Activated T-helper 2 cell treated with anti-CD3 and anti-CD28 coated beads, Interferon-gamma antibody, Interleukin-2, Interleukin-4, amounts not matched to agents 10 μg/mL and 5 μg/mL and 100 μg/mL, durations not matched to agents 14 hours and 24 hours and 36 hours (primary cell): ENCODE data around the gene NASP. TPM values are rescaled to one million over a fixed set of nuclear protein-coding genes. Genes with fewer than 3 reads are reported as not detected.
A peak's percentile ranks its signal among the peaks of the same experiment; 100 is the strongest.

Source experiments
- DNase-seq: peaks from one replicate; pipeline ENCODE4 v3.0.0; 2021; ENCODE audit warnings: low spot score
- H3K27ac Mint-ChIP-seq: one replicate; pipeline ENCODE4 v1.8.0; 2021; ENCODE audit warnings: mixed read lengths
- H3K27me3 Mint-ChIP-seq: one replicate; pipeline ENCODE4 v1.8.0; 2021; ENCODE audit warnings: low read depth, mixed read lengths
- H3K36me3 Mint-ChIP-seq: one replicate; pipeline ENCODE4 v1.8.0; 2021; ENCODE audit warnings: low read depth, mixed read lengths
- H3K4me1 Mint-ChIP-seq: one replicate; pipeline ENCODE4 v1.8.0; 2021; ENCODE audit warnings: low read depth, mixed read lengths
- H3K4me3 Mint-ChIP-seq: one replicate; pipeline ENCODE4 v1.8.0; 2021; ENCODE audit warnings: low read depth, mild to moderate bottlenecking, moderate library complexity, mixed read lengths
- H3K9me3 Mint-ChIP-seq: one replicate; pipeline ENCODE4 v1.8.0; 2021; ENCODE audit warnings: mixed read lengths
- intact Hi-C: fragments of 100-400 bp; cut with micrococcal nuclease; formaldehyde crosslinking; loops from one replicate; pipeline ENCODE4 v1.15.1; 2023
- total RNA-seq: library from RNA; stranded (reverse); gene quantifications from 2 replicates; pipeline ENCODE4 v1.2.3, GENCODE V29; 2022

The NASP gene
- total RNA-seq, 1 donor from 2014 or later, result 253 TPM

DNA sequence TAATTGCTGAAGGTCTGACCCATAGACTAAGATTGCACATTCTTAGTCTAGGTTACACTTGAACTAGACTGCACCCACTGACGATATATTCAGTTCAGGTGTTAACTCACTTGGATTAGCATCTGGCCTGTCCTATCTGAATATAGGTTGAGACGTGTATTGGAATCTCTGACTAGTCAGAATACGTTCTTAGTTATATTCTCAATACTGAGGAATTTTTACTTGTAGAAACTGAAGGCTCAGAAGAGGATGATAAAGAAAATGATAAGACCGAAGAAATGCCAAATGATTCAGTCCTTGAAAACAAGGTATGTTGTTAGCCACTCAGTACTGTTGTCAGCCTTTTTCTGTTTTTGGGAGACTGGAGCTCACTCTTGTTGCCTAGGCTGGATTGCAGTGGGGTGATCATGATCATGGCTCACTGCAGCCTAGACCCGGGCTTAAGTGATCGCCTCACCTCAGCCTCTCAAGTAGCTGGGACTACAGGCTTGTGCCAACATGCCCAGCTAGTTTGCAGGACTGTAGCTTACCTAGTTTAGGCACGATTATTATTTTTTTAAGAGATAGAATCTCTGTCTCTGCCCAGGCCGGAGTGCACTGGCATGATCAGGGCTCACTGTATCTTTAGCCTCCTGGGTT, 29.2 kb downstream of the NASP start:
- DNase-seq, result no peak
- Mint-ChIP-seq H3K9me3 (no peaks in the 10 kb centered on the region), H3K36me3 (peaks cover 72% of the 10 kb centered on the region), H3K4me3 (no peak overlapping the region), H3K27ac (no peak overlapping the region), H3K4me1 (peaks cover 3% of the 10 kb centered on the region), H3K27me3 (no peaks in the 10 kb centered on the region)
- intact Hi-C loops, result no loop called here

DNA sequence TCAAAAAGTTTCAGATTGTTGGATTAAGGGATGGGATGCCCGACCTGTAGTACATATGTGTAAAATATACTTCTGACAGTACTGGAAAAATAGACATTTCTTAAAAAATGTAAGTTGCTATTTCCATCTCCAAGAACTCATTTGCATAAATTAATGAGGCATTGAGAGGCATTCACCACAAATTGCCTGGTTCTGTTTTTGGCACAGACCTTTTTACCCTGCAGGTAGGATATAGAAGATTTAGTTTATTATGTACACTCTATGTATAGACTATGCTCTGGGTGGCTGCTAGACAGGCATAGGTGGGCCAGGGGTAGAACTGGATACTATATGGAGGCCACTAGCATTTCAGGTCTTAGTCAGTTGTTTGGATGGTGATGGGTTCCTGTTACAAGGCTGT, 32.0 kb downstream of the NASP start:
- H3K36me3 Mint-ChIP-seq, result peaks cover 66% of the 10 kb centered on the region

DNA sequence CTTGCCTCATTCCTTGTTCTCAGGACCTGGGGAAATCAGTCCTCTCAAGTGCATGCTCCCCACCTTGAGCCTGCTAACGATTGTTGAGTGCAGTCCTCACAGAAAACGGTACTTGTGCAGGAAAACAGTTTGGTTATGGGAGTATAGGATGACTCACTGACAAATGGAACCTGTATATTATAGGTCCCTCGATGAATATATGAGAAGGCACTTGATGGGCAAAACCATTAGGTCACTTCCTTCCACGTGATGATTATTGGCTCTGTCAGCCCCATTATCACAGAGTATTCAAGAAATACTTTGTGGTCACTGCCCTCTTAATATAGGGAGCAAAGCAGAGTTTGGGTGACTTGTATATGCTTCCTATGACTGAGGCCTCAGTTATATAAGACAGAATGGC, 33.8 kb downstream of the NASP start:
- Mint-ChIP-seq H3K27me3 (no peaks in the 10 kb centered on the region), H3K4me1 (no peaks in the 10 kb centered on the region), H3K9me3 (no peaks in the 10 kb centered on the region), H3K27ac (no peak overlapping the region), H3K4me3 (no peak overlapping the region), H3K36me3 (peaks cover 60% of the 10 kb centered on the region)
- intact Hi-C loops, result no loop called here
- no peak for DNase-seq

More for the DNA sequence above, 32.0 kb downstream of the NASP start:
- no peak for DNase-seq
- no peaks in the 10 kb centered on the region for H3K27me3 Mint-ChIP-seq
- no peaks in the 10 kb centered on the region for H3K4me1 Mint-ChIP-seq
- H3K27ac Mint-ChIP-seq, result no peak overlapping the region
- no peak overlapping the region for H3K4me3 Mint-ChIP-seq
- intact Hi-C loops, result no loop called here
- H3K9me3 Mint-ChIP-seq, result no peaks in the 10 kb centered on the region

DNA sequence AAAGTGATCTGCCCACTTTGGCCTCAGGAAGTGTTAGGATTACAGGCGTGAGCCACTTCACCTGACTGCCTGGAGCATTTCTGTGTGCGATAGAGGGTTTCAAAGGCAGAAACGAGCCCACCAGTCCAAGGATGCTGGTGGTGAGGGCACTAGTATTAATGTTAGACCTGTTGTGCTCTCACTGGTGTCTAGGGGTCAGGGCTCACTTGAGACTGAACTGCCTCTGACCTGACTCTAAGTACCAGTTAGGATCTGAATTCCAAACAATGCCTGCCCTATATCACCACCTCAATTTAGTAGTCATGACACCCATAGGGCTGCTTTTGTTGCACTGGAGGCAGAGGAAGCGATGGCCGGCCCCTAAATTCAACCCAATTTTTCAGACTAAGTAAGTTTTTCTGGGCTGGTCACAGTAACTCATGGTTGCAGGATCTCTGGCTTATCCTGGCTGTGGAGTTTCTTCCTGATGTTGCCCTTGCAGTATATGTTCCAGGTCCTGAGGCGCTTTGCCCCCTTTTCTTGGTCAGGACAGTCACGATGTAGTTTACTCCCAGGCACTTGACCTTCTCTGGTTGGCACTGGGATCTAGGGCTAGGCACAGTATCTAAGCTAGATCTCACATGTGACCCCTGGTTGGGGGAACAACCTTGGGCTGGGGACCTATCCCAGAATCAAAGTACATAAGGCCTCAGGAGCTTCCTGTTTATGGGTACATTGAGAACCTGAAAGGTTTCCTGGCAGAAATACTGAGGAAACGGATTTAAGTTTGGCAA, 35.5 kb downstream of the NASP start:
- Mint-ChIP-seq H3K4me3 (no peak overlapping the region), H3K9me3 (no peaks in the 10 kb centered on the region), H3K4me1 (no peaks in the 10 kb centered on the region), H3K36me3 (peaks cover 55% of the 10 kb centered on the region), H3K27ac (no peak overlapping the region), H3K27me3 (no peaks in the 10 kb centered on the region)
- intact Hi-C loops, result no loop called here
- DNase-seq, result no peak

DNA sequence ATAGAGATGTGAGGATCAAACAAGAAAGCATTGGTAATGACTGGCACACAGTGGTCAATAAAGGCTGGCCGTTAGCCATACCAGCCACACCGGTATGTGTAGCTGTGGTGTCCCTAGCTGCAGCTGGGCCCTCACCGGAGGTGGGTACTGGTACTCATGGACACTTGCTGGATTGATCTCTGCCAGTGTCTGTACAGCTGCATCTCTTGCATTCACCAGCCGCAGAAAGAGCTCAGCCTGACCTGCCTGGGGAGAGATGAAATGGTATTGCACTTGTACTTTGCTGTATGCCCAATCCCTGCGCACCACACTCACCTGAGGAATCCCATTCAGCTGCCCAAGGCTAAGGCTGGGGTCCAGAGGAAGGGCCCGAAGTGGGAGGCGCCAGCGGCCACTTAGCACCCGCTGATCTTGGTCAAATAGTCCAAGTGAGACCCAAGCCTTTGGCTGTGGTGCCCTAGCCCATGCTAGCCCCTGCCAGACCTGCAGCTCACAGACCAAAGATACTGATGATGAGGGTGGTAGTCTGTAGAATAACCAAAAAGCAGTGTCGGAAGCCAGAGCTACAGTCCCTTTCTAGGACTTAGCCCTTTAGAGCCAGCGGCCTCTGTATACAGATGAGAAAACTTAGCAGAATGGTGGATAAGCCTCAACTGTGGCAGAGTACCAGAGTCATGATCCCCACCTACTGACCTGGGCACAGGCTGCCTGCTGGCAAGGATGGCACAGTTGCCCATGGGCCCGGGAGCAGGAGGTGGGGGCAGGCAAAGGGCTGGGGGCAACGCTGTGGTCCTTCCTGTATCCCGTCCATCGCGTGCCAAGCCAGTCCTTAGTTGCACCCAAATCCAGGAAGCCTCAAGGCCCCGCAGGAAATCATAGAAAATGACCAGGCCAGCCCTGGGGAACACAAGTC, 37.0 kb downstream of the NASP start:
- peaks cover 48% of the 10 kb centered on the region for H3K36me3 Mint-ChIP-seq
- no peaks in the 10 kb centered on the region for H3K9me3 Mint-ChIP-seq
- peak overlapping the region; percentile 39 for H3K27ac Mint-ChIP-seq
- intact Hi-C loops, result no loop called here
- DNase-seq, result no peak
- no peak overlapping the region for H3K4me3 Mint-ChIP-seq
- H3K4me1 Mint-ChIP-seq, result no peaks in the 10 kb centered on the region
- H3K27me3 Mint-ChIP-seq, result no peaks in the 10 kb centered on the region

DNA sequence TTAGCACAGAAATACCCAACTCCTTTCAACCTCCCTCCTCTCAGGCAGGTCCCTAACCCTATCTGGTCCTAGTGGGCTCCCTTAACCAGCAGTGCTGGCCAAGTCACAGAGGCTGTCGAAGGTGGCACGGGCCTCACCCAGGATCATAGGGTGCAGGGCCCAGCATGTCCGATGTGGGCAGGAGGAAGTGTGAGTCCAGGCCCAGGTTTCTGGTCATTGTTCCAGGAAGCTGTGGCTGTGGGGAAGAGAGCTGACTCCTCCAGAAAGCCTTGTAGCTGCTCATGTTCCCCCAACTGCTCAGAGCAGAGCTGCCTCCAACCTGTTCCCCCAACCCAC, 37.6 kb downstream of the NASP start:
- intact Hi-C loops, result no loop called here
- H3K9me3 Mint-ChIP-seq, result no peaks in the 10 kb centered on the region

DNA sequence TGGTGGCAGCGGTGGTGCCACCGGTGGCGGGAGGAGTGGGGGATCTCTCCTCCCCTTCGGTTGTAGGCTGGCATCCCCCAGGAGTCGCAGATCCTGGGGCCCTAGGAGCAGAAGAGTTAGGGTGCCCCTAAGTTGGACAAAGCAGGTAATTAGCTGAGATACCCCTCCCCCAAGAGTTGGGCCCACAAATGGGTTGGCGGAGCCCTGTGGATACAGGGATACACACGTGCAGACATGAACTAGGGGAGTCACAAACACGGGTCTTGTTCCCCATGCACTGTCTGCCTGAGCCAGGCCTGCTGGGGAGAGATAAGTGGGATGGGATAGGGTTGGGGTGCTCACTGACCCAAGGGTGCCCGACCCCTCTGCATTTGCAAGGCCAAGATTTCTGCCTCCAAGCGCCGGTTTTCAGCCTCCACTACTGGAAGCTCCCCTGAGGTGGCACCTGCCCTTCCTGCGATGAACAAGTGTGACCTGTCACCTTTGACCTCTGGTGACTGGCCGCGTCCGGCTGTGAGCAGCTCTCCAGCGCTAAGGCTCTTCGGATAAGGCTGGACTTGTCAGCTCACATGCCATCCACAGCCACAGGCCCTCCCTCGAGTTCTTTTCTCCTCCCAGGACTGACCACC, 38.2 kb downstream of the NASP start:
- Mint-ChIP-seq H3K4me3 (no peak overlapping the region), H3K27ac (no peak overlapping the region), H3K36me3 (peaks cover 40% of the 10 kb centered on the region), H3K9me3 (no peaks in the 10 kb centered on the region), H3K27me3 (no peaks in the 10 kb centered on the region), H3K4me1 (no peaks in the 10 kb centered on the region)
- no peak for DNase-seq
- intact Hi-C loops, result no loop called here

More for the DNA sequence above, 37.6 kb downstream of the NASP start:
- no peak overlapping the region for H3K27ac Mint-ChIP-seq
- H3K4me1 Mint-ChIP-seq, result no peaks in the 10 kb centered on the region
- no peak for DNase-seq
- peaks cover 43% of the 10 kb centered on the region for H3K36me3 Mint-ChIP-seq
- H3K4me3 Mint-ChIP-seq, result no peak overlapping the region
- H3K27me3 Mint-ChIP-seq, result no peaks in the 10 kb centered on the region

DNA sequence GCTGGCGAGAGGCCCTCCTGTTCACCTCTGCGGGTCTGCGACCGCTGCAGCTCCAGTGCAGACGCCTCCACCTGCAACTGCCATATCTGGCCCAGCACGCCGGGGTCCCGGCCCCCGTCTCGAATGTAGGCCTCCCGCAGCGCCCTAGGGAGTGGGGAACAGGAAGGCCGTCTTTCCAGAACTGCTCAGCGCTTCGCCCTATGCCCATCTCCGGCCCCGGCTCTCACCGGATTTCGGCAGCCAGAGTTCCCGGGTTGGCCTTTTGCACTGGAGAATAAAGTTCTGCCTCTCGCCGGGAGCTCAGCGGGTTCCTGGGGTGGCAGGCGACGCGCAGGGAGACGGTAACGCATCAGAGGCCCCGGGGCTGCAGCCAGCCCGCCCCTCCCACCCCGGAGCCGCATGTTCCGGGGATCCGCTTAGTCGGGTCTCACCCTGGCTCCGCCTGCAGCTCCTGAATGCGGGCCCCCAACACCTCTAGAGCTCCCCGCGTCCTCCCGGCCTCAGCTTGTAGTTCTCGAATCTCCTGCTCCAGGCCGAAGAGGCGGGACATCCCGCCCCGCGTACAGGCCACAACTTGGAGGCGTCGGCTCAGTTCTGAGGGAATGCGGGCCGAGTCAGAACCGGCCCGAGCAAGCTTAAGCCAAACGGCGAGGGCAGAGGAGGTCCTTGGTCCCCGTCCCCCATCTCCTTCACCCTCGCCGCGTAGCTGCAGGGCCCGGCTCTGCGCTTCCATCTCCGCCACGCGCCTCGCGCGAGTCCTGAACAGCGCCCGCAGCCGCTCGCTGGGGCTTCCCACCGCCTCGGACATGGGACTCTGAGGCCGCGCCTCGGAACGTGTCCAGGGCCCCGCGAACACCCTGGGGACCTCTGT, 38.9 kb downstream of the NASP start:
- Mint-ChIP-seq H3K9me3 (no peaks in the 10 kb centered on the region), H3K36me3 (peaks cover 40% of the 10 kb centered on the region), H3K4me1 (no peaks in the 10 kb centered on the region), H3K27ac (no peak overlapping the region), H3K27me3 (no peaks in the 10 kb centered on the region), H3K4me3 (no peak overlapping the region)
- intact Hi-C loops, result no loop called here
- DNase-seq, result no peak

DNA sequence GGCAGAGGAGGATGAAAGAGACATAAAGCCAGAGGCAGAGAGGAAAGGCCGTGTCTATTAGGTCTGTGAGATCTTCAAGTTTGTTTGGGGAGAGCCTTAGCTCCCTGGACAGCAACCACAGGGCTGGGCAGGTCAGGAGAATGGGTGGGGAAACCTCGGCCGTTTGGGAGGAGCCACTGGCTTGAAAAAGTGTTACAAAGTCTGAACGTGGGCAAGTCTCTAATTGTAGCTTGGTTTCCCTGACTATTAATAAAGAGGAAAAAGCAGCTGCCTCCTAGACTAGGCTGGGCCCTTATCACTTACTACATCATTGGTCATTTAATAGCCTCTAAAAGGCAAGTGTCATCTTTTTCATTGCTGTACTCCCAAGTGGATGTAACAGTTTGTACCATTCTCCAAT, 40.1 kb downstream of the NASP start, which contains the start of gene CCDC17:
CCDC17 (minus strand) TSS at position 83 of the 400 bp plus-strand sequence. CDS start 145 bp downstream, outside the sequence.
- H3K9me3 Mint-ChIP-seq, result no peaks in the 10 kb centered on the region
- no peaks in the 10 kb centered on the region for H3K4me1 Mint-ChIP-seq
- intact Hi-C loops, result no loop called here
- no peaks in the 10 kb centered on the region for H3K27me3 Mint-ChIP-seq
- no peak within 1 kb of the TSS for H3K27ac Mint-ChIP-seq
- DNase-seq, result no peak
- peaks cover 34% of the 10 kb centered on the region for H3K36me3 Mint-ChIP-seq
- H3K4me3 Mint-ChIP-seq, result no peak within 1 kb of the TSS

DNA sequence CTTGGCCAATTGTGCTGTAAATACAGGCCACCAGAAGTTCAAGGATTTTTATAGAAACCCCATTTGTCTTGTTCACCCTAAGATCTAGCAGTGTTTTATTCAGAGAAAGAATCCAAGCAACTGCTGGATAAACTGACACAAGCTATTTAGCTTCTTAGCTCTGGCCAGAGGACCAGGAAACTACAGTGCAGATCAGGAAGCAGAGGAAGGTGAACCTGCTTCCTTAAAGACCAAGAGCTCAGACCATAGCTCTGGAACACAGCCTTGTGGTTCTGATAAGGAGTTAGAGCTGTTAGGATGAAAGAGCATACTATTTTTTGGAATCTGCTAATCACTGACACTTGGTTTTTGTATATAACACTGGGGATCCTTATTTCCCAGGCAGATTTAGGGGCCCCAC, 45.2 kb downstream of the NASP start:
- intact Hi-C loops, result no loop called here

DNA sequence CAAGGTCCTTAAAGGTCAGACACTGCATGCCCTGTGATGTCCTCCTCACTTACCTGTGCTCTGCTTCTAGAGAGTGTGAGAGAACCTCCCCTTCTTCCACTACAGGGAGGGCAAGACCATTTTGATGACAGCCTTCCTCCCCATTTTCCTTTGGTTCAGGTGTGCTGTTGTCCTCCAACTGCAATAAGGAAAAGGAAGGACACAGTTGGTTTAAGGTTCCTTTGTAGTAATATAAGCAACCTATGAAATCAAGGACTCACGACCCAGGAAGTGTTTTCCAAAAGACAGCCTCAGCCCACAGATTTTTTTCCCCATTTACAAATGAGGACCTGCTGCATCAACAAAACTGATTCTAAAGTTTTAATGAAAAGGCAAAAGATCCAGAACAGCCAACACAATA, 46.6 kb downstream of the NASP start:
- no peak for DNase-seq
- Mint-ChIP-seq H3K27ac (no peak overlapping the region), H3K36me3 (peaks cover 63% of the 10 kb centered on the region), H3K4me1 (no peaks in the 10 kb centered on the region), H3K4me3 (no peak overlapping the region), H3K9me3 (no peaks in the 10 kb centered on the region), H3K27me3 (no peaks in the 10 kb centered on the region)
- intact Hi-C loops, result no loop called here

More for the DNA sequence above, 45.2 kb downstream of the NASP start:
- Mint-ChIP-seq H3K27ac (no peak overlapping the region), H3K27me3 (no peaks in the 10 kb centered on the region), H3K36me3 (peaks cover 64% of the 10 kb centered on the region), H3K4me1 (no peaks in the 10 kb centered on the region), H3K4me3 (no peak overlapping the region), H3K9me3 (no peaks in the 10 kb centered on the region)
- no peak for DNase-seq

DNA sequence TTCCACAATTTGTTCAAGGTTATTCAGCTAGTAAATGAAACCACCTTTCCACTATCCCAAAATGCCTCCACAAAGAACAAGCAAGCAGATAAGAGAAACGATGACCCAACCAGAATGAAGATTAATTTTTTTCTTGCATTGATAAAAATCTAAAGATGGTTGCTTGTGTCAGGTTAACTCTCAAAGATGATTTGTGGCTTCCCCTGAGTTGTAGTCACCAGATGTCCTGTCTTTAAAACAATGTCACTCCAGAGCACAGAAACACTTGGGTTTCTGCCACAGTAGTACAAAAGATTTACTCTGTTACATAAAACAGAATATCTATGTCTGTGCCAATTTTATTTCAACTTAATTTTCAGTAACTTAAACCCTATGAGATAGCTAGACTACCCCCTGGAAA, 51.4 kb downstream of the NASP start:
- no peak overlapping the region for H3K4me3 Mint-ChIP-seq
- no peak for DNase-seq
- H3K9me3 Mint-ChIP-seq, result no peaks in the 10 kb centered on the region
- H3K36me3 Mint-ChIP-seq, result peaks cover 36% of the 10 kb centered on the region
- intact Hi-C loops, result no loop called here
- no peaks in the 10 kb centered on the region for H3K27me3 Mint-ChIP-seq
- H3K4me1 Mint-ChIP-seq, result no peaks in the 10 kb centered on the region
- H3K27ac Mint-ChIP-seq, result no peak overlapping the region
